GM12878 (cell line): ENCODE measurements around the gene ZNF777. TPM values are rescaled to one million over a fixed set of nuclear protein-coding genes. Genes with fewer than 3 reads are reported as not detected.

Experiments used
- CREB1 ChIP-seq: IDR thresholded peaks from 2 replicates; pipeline ENCODE4 v1.6.1; 2012; ENCODE audit warnings: low read depth, mild to moderate bottlenecking, inconsistent platforms
- NR2C2 ChIP-seq: IDR thresholded peaks from 2 replicates; pipeline ENCODE4 v1.6.1; 2011; ENCODE audit warnings: borderline replicate concordance, low read depth; ENCODE audit not compliant: control insufficient read depth, insufficient read length
- RB1 ChIP-seq: fragments of 450-650 bp; formaldehyde crosslinking; IDR thresholded peaks from 2 replicates; pipeline ENCODE4 v1.6.1; 2017; ENCODE audit warnings: mild to moderate bottlenecking, borderline replicate concordance
- RFX5 ChIP-seq: IDR thresholded peaks from 2 replicates; pipeline ENCODE4 v1.6.1; 2011; ENCODE audit warnings: low read depth, low read length, improper control_type of control experiment
- SIX5 ChIP-seq: IDR thresholded peaks from 2 replicates; pipeline ENCODE4 v1.6.1; 2011; ENCODE audit warnings: mild to moderate bottlenecking, low read depth, low read length, moderate library complexity; ENCODE audit not compliant: severe bottlenecking
- SUPT20H ChIP-seq: IDR thresholded peaks from 2 replicates; pipeline ENCODE4 v1.6.1; 2011; ENCODE audit warnings: low read depth, mild to moderate bottlenecking, low read length, moderate library complexity, borderline replicate concordance; ENCODE audit not compliant: control insufficient read depth
- polyA plus RNA-seq, 11 experiments: library from polyadenylated mRNA; depleted of rRNA in 4 of 11; unstranded in 6 of 11; stranded (reverse) in 5 of 11; fragments of >200 nt; fragmentation: Nextera tagmentation in 4 of 11; fragmentation: Illumina TruSeq in 1 of 11; extraction: Ambion mirVana in 4 of 11; extraction: Trizol in 1 of 11; gene quantifications; 1 replicate in 1 of 11; 2 replicates in 10 of 11; pipeline versions ENCODE4 v1.2.1 to v1.2.3, GENCODE V29; 2011 to 2016; ENCODE audit warnings: inconsistent platforms in 2 of 11, missing spikeins in 2 of 11, low read depth in 1 of 11
- total RNA-seq, 4 experiments: library from RNA; depleted of rRNA in 3 of 4; stranded (reverse); fragments of >200 nt in 3 of 4; fragmentation: Illumina TruSeq in 1 of 4; extraction: Trizol in 1 of 4; gene quantifications; 2 replicates each; pipeline versions ENCODE4 v1.2.1 to v1.2.3, GENCODE V29; 2013 to 2021
- TF ChIP-seq, protein P1 (sequence below): fragments of 450-650 bp; formaldehyde crosslinking; IDR thresholded peaks from 2 replicates; pipeline ENCODE4 v1.4.0; 2020; ENCODE audit warnings: mild to moderate bottlenecking, moderate library complexity
- TF ChIP-seq, protein P2 (sequence below): fragments of 450-650 bp; IDR thresholded peaks from 2 replicates; pipeline ENCODE4 v1.6.1; 2018; ENCODE audit warnings: mild to moderate bottlenecking, low read depth, moderate library complexity; ENCODE audit not compliant: partially characterized antibody

The ZNF777 gene
- total and polyA plus RNA-seq, 10 of the 15 experiments (the other 5 are each of a cell fraction or from before 2014, with no cell fraction given): 0.03 to 16.0 (median 3.7) TPM

DNA sequence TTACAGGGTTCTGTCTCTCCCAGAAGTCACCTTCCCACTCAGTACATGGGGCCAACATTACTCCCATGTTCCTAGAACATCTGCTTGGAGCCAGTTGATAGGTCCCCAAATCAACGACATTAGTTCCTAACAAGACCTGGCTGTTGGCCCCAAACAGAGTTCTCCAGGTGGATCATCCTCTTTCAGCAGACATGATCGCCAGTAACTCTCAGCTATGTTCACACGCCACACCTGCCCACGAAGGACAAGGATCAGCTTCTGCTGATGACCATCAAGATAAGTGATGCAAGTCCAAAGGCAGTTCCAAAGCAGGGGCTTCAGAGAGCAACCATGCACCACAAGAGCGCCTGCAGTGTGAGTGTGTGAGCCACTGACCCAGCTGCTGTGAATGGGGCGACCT is 11.0 kb downstream of the ZNF777 start (continued):
- TF ChIP-seq RFX5 (no peak), CREB1 (no peak), SIX5 (no peak), SUPT20H (no peak), RB1 (no peak), NR2C2 (no peak)
- TF ChIP-seq, protein P1, sequence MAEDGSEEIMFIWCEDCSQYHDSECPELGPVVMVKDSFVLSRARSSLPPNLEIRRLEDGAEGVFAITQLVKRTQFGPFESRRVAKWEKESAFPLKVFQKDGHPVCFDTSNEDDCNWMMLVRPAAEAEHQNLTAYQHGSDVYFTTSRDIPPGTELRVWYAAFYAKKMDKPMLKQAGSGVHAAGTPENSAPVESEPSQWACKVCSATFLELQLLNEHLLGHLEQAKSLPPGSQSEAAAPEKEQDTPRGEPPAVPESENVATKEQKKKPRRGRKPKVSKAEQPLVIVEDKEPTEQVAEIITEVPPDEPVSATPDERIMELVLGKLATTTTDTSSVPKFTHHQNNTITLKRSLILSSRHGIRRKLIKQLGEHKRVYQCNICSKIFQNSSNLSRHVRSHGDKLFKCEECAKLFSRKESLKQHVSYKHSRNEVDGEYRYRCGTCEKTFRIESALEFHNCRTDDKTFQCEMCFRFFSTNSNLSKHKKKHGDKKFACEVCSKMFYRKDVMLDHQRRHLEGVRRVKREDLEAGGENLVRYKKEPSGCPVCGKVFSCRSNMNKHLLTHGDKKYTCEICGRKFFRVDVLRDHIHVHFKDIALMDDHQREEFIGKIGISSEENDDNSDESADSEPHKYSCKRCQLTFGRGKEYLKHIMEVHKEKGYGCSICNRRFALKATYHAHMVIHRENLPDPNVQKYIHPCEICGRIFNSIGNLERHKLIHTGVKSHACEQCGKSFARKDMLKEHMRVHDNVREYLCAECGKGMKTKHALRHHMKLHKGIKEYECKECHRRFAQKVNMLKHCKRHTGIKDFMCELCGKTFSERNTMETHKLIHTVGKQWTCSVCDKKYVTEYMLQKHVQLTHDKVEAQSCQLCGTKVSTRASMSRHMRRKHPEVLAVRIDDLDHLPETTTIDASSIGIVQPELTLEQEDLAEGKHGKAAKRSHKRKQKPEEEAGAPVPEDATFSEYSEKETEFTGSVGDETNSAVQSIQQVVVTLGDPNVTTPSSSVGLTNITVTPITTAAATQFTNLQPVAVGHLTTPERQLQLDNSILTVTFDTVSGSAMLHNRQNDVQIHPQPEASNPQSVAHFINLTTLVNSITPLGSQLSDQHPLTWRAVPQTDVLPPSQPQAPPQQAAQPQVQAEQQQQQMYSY (CRISPR knock-in tag): no peak
- TF ChIP-seq, protein P2, sequence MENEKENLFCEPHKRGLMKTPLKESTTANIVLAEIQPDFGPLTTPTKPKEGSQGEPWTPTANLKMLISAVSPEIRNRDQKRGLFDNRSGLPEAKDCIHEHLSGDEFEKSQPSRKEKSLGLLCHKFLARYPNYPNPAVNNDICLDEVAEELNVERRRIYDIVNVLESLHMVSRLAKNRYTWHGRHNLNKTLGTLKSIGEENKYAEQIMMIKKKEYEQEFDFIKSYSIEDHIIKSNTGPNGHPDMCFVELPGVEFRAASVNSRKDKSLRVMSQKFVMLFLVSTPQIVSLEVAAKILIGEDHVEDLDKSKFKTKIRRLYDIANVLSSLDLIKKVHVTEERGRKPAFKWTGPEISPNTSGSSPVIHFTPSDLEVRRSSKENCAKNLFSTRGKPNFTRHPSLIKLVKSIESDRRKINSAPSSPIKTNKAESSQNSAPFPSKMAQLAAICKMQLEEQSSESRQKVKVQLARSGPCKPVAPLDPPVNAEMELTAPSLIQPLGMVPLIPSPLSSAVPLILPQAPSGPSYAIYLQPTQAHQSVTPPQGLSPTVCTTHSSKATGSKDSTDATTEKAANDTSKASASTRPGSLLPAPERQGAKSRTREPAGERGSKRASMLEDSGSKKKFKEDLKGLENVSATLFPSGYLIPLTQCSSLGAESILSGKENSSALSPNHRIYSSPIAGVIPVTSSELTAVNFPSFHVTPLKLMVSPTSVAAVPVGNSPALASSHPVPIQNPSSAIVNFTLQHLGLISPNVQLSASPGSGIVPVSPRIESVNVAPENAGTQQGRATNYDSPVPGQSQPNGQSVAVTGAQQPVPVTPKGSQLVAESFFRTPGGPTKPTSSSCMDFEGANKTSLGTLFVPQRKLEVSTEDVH: no peak
